Tibial nerve (tissue), 4 donors: ENCODE results near the gene CLIP2. TPM values are rescaled to one million over a fixed set of nuclear protein-coding genes. Genes with fewer than 3 reads are reported as not detected.
"Not testable (repeated sequence)": the region's sequence is repeated elsewhere in the genome, so short reads cannot be mapped to it uniquely, and the experiment has no call there.

ENCODE experiments used
- DNase-seq, 2 donors: peaks; one replicate each; pipeline ENCODE4 v3.0.0-alpha.2; 2019; ENCODE audit warnings: low spot score in 2 of 2
- H3K27ac ChIP-seq, 4 donors: fragments of 200-600 bp; sonication (generic) in 3 of 4; one replicate each; pipeline ENCODE4 v1.5.1; 2017 to 2019; ENCODE audit warnings: mild to moderate bottlenecking in 1 of 4
- H3K27me3 ChIP-seq, 2 donors: fragments of 200-600 bp; sonication (generic) in 1 of 2; one replicate each; pipeline versions ENCODE4 v1.5.1 to v1.6.0; 2017 to 2019
- H3K36me3 ChIP-seq, 3 donors: fragments of 200-600 bp; sonication (generic); one replicate each; pipeline ENCODE4 v1.5.1; 2018 to 2019
- H3K4me1 ChIP-seq, 4 donors: fragments of 200-600 bp; sonication (generic) in 3 of 4; one replicate each; pipeline ENCODE4 v1.5.1; 2017 to 2019
- H3K4me3 ChIP-seq, 4 donors: fragments of 200-600 bp; sonication (generic) in 3 of 4; one replicate each; pipeline ENCODE4 v1.5.1; 2017 to 2019; ENCODE audit warnings: mild to moderate bottlenecking in 1 of 4, moderate library complexity in 1 of 4
- H3K9me3 ChIP-seq, 4 donors: fragments of 200-600 bp; sonication (generic) in 3 of 4; one replicate each; pipeline ENCODE4 v1.5.1; 2017 to 2019
- CTCF ChIP-seq, 5 experiments: fragments of 200-600 bp in 3 of 5; fragments of 450-650 bp in 2 of 5; sonication (generic) in 3 of 5; IDR thresholded peaks; one replicate each; pipeline ENCODE4 v1.5.1; 2016 to 2019; ENCODE audit warnings: antibody characterized with exemption in 5 of 5, mild to moderate bottlenecking in 3 of 5, moderate library complexity in 2 of 5
- EP300 ChIP-seq, 2 donors: sonication (generic); formaldehyde crosslinking; IDR thresholded peaks; one replicate each; pipeline ENCODE4 v1.6.1; 2017; ENCODE audit warnings: antibody characterized with exemption in 2 of 2, mild to moderate bottlenecking in 1 of 2
- POLR2A ChIP-seq, 2 donors: fragments of 450-650 bp; IDR thresholded peaks; one replicate each; pipeline ENCODE4 v1.6.1; 2017; ENCODE audit warnings: antibody characterized with exemption in 2 of 2, mild to moderate bottlenecking in 2 of 2, moderate library complexity in 2 of 2
- WGBS, 2 donors: methylation state at CpG; one replicate each; pipeline ENCODE4 v1.1.5; 2018; 5-methylcytosine and 5-hydroxymethylcytosine counted together
- total RNA-seq, 4 donors: library from RNA; depleted of rRNA; stranded (reverse); fragments of >200 nt; gene quantifications; one replicate each; pipeline ENCODE4 v1.1.0, GENCODE V29; 2016

The CLIP2 gene
- total RNA-seq, result 10 to 100 TPM; 42.0 to 48.3 (median 46.3) TPM

- 0 to 2% methylated on average over 22 to 27 of the region's 67 CpGs for WGBS, 2 donors
- H3K9me3 ChIP-seq, result no peaks in the 10 kb centered on the region
- peak within 1 kb of the TSS; percentile 83 to 93 (median 88) for H3K4me3 ChIP-seq
- H3K36me3 ChIP-seq, result no peaks in the 10 kb centered on the region
- peak; percentile 31 to 45 for TF ChIP-seq POLR2A (IDR thresholded peaks at IDR 0.05)
- TF ChIP-seq EP300 (IDR thresholded peaks at IDR 0.05), result no peak
- peak in 2 of 5 experiments; percentile 9 to 23 for TF ChIP-seq CTCF (IDR thresholded peaks at IDR 0.05)
- H3K27ac ChIP-seq, result peak within 1 kb of the TSS; percentile 86 to 94 (median 90)
- peaks cover 0 to 44% (median 30%) of the 10 kb centered on the region in 4 donors for H3K4me1 ChIP-seq
- peak; percentile 55 to 60 for DNase-seq
- no peaks in the 10 kb centered on the region for H3K27me3 ChIP-seq
These were observed at the start of gene CLIP2 for GRCh38 chr7:74289018-74289658. Gene CLIP2, plus strand, starts transcription at chr7:74289407. Its CDS starts 28,140 bp downstream, at chr7:74317547.

GRCh38 chr7:74240482-74240881, 48.7 kb upstream of the CLIP2 start:
- DNase-seq, result no peak
- TF ChIP-seq CTCF (IDR thresholded peaks at IDR 0.05) (no peak), POLR2A (IDR thresholded peaks at IDR 0.05) (no peak), EP300 (IDR thresholded peaks at IDR 0.05) (no peak)
- Histone ChIP-seq H3K36me3 (peaks cover 0 to 100% (median 6%) of the 10 kb centered on the region in 3 donors), H3K4me1 (no peaks in the 10 kb centered on the region), H3K27ac (no peak overlapping the region), H3K4me3 (no peak overlapping the region), H3K9me3 (no peaks in the 10 kb centered on the region), H3K27me3 (no peaks in the 10 kb centered on the region)
- 89 to 99% methylated on average over 4 of the region's 4 CpGs for WGBS, 2 donors

- no peaks in the 10 kb centered on the region for H3K27me3 ChIP-seq
- no peak overlapping the region for H3K27ac ChIP-seq
- no peak for DNase-seq
- H3K9me3 ChIP-seq, result no peaks in the 10 kb centered on the region
- no peaks in the 10 kb centered on the region for H3K4me1 ChIP-seq
- no peak for TF ChIP-seq EP300 (IDR thresholded peaks at IDR 0.05)
- no peak overlapping the region for H3K4me3 ChIP-seq
- peaks cover 0 to 100% (median 5%) of the 10 kb centered on the region in 3 donors for H3K36me3 ChIP-seq
- WGBS, 2 donors, result 83% methylated on average over 6 of the region's 6 CpGs
These were observed 47.1 kb upstream of the CLIP2 start for GRCh38 chr7:74242122-74242443.

DNA sequence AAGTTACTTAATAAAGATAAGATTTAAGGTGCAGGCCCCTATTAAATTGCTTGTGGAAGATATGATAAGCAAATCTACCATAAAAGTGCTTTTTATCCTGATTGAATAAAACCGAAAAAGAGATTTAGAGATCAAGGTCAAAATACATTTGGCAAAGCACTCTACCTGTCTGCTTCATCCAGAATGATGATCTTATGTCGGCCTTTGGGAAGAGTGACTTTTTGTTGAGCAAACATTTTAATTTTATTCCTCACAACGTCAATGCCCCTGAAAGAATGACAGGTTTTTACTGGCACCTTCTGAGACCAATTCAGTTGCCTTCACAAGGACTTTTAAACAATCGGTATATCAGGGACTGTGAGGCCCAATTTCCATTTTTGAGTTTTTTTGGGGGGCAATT, 42.7 kb upstream of the CLIP2 start:
- no peak for TF ChIP-seq POLR2A (IDR thresholded peaks at IDR 0.05)
- TF ChIP-seq CTCF (IDR thresholded peaks at IDR 0.05), result no peak
- no peak for TF ChIP-seq EP300 (IDR thresholded peaks at IDR 0.05)

GRCh38 chr7:74248156-74248555, 41.1 kb upstream of the CLIP2 start:
- H3K4me3 ChIP-seq, result no peak overlapping the region
- no peak for TF ChIP-seq POLR2A (IDR thresholded peaks at IDR 0.05)
- no peak for TF ChIP-seq EP300 (IDR thresholded peaks at IDR 0.05)
- H3K27me3 ChIP-seq, result no peaks in the 10 kb centered on the region
- DNase-seq, result no peak
- H3K27ac ChIP-seq, result no peak overlapping the region
- peaks cover 0 to 7% (median 2%) of the 10 kb centered on the region in 4 donors for H3K4me1 ChIP-seq
- H3K36me3 ChIP-seq, result peaks cover 0 to 84% (median 16%) of the 10 kb centered on the region in 3 donors
- H3K9me3 ChIP-seq, result no peaks in the 10 kb centered on the region
- 90 to 93% methylated on average over 6 of the region's 6 CpGs for WGBS, 2 donors

More for the DNA sequence above, 42.7 kb upstream of the CLIP2 start:
- Histone ChIP-seq H3K9me3 (no peaks in the 10 kb centered on the region), H3K4me1 (no peaks in the 10 kb centered on the region), H3K4me3 (no peak overlapping the region), H3K27ac (no peak overlapping the region), H3K27me3 (no peaks in the 10 kb centered on the region), H3K36me3 (peaks cover 0 to 100% (median 16%) of the 10 kb centered on the region in 3 donors)
- DNase-seq, result no peak
- WGBS, 2 donors, result 80 to 82% methylated on average over 4 of the region's 4 CpGs

DNA sequence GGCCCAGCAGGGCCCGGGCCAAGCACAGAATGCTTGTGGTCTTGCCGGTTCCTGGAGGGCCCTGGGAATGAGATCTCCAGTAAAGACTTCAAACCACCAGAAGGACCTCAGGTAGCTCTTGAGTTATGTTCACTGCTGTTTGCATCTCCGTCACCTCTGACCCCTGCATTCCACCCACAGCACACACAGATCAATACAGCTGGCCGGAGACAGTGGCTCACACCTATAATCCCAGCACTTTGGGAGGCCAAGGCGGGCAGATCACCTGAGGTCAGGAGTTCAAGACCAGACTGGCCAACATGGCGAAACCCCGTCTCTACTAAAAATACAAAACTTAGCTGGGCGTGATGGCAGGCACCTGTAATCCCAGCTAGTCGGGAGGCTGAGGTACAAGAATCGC, 40.1 kb upstream of the CLIP2 start:
- H3K27ac ChIP-seq, H3K4me3 ChIP-seq, DNase-seq, H3K9me3 ChIP-seq, H3K27me3 ChIP-seq: not testable (repeated sequence)
- peaks cover 0 to 75% (median 16%) of the 10 kb centered on the region in 3 donors for H3K36me3 ChIP-seq
- 95% methylated on average over 10 of the region's 10 CpGs for WGBS, 2 donors
- peaks cover 0 to 15% (median 6%) of the 10 kb centered on the region in 4 donors for H3K4me1 ChIP-seq
